ENCODE measurements around the gene EFEMP2. TPM values are rescaled to one million over a fixed set of nuclear protein-coding genes. Genes with fewer than 3 reads are reported as not detected.

The EFEMP2 gene
- total RNA-seq, 1 experiment from 2014 or later: 21.5 TPM

GRCh38 chr11:65860278-65861164, 12.1 kb downstream of the EFEMP2 start, which contains the start of gene MUS81:
MUS81 (plus strand) TSS chr11:65860433; CDS start chr11:65860754, 321 bp downstream.
- H3K4me1 ChIP-seq: no peaks in the 10 kb centered on the region; the same call in 1 of the 2 replicates
- H3K27ac ChIP-seq: peak within 1 kb of the TSS; percentile 74
- H3K4me3 ChIP-seq: peak within 1 kb of the TSS; percentile 96
- peaks cover 31% of the 10 kb centered on the region for H3K36me3 ChIP-seq
- no peaks in the 10 kb centered on the region for H3K9me3 ChIP-seq (replicated peaks)
- H3K27me3 ChIP-seq: no peaks in the 10 kb centered on the region
- DNase-seq: peak; percentile 98

- H3K27ac ChIP-seq: peak overlapping the region; percentile 74
- no peaks in the 10 kb centered on the region for H3K9me3 ChIP-seq (replicated peaks)
- peaks cover 30% of the 10 kb centered on the region for H3K36me3 ChIP-seq
- no peak for DNase-seq
- H3K4me3 ChIP-seq: peak overlapping the region; percentile 96
- no peaks in the 10 kb centered on the region; the same call in 1 of the 2 replicates for H3K4me1 ChIP-seq
- no peaks in the 10 kb centered on the region for H3K27me3 ChIP-seq
Measured at GRCh38 chr11:65859812-65860277, 12.8 kb downstream of the EFEMP2 start.

GRCh38 chr11:65859095-65859811, 13.3 kb downstream of the EFEMP2 start:
- Histone ChIP-seq H3K4me1 (no peaks in the 10 kb centered on the region; the same call in 1 of the 2 replicates), H3K27me3 (no peaks in the 10 kb centered on the region), H3K4me3 (peak overlapping the region; percentile 96), H3K27ac (peak overlapping the region; percentile 74), H3K36me3 (peaks cover 36% of the 10 kb centered on the region), H3K9me3 (replicated peaks) (no peaks in the 10 kb centered on the region)
- DNase-seq: peak; percentile 99

GRCh38 chr11:65858681-65859087, 13.9 kb downstream of the EFEMP2 start:
- Histone ChIP-seq H3K4me1 (no peaks in the 10 kb centered on the region; the same call in 1 of the 2 replicates), H3K27ac (no peak overlapping the region; the same call in 1 of the 2 replicates), H3K4me3 (peak overlapping the region; percentile 96), H3K36me3 (peaks cover 37% of the 10 kb centered on the region), H3K9me3 (replicated peaks) (no peaks in the 10 kb centered on the region), H3K27me3 (no peaks in the 10 kb centered on the region)
- DNase-seq: no peak

GRCh38 chr11:65857853-65858680, 14.5 kb downstream of the EFEMP2 start, which contains the start of gene CFL1:
CFL1 (minus strand) TSS chr11:65858180; CDS start chr11:65858099, 81 bp downstream.
- Histone ChIP-seq H3K27ac (peak within 1 kb of the TSS; percentile 67), H3K4me3 (peak within 1 kb of the TSS; percentile 96), H3K36me3 (peaks cover 41% of the 10 kb centered on the region), H3K4me1 (no peaks in the 10 kb centered on the region; the same call in 1 of the 2 replicates), H3K27me3 (no peaks in the 10 kb centered on the region), H3K9me3 (replicated peaks) (no peaks in the 10 kb centered on the region)
- peak; percentile 98 for DNase-seq

- peak overlapping the region; percentile 96 for H3K4me3 ChIP-seq
- H3K27me3 ChIP-seq: no peaks in the 10 kb centered on the region
- H3K4me1 ChIP-seq: no peaks in the 10 kb centered on the region; the same call in 1 of the 2 replicates
- peak overlapping the region; percentile 67 for H3K27ac ChIP-seq
- H3K36me3 ChIP-seq: peaks cover 46% of the 10 kb centered on the region
- no peaks in the 10 kb centered on the region for H3K9me3 ChIP-seq (replicated peaks)
- DNase-seq: peak; percentile 52 to 55
Measured at GRCh38 chr11:65857500-65857852, 15.1 kb downstream of the EFEMP2 start.

- no peaks in the 10 kb centered on the region for H3K9me3 ChIP-seq (replicated peaks)
- peaks cover 50% of the 10 kb centered on the region for H3K36me3 ChIP-seq
- peak; percentile 72 to 75 for DNase-seq
- H3K27ac ChIP-seq: peak overlapping the region; percentile 67
- no peaks in the 10 kb centered on the region; the same call in 1 of the 2 replicates for H3K4me1 ChIP-seq
- H3K4me3 ChIP-seq: peak overlapping the region; percentile 96
- H3K27me3 ChIP-seq: no peaks in the 10 kb centered on the region
Measured at GRCh38 chr11:65856689-65857499, 15.7 kb downstream of the EFEMP2 start.

GRCh38 chr11:65855927-65856363, 16.7 kb downstream of the EFEMP2 start:
- Histone ChIP-seq H3K36me3 (peaks cover 50% of the 10 kb centered on the region), H3K27ac (no peak overlapping the region), H3K4me3 (no peak overlapping the region), H3K27me3 (no peaks in the 10 kb centered on the region), H3K9me3 (replicated peaks) (no peaks in the 10 kb centered on the region), H3K4me1 (no peaks in the 10 kb centered on the region)
- DNase-seq: no peak

GRCh38 chr11:65854852-65855837, 17.5 kb downstream of the EFEMP2 start:
- Histone ChIP-seq H3K27ac (no peak overlapping the region), H3K27me3 (no peaks in the 10 kb centered on the region), H3K9me3 (replicated peaks) (no peaks in the 10 kb centered on the region), H3K36me3 (peaks cover 50% of the 10 kb centered on the region), H3K4me3 (no peak overlapping the region), H3K4me1 (no peaks in the 10 kb centered on the region)
- DNase-seq: no peak

- DNase-seq: no peak
- H3K27me3 ChIP-seq: no peaks in the 10 kb centered on the region
- H3K4me3 ChIP-seq: no peak overlapping the region
- H3K36me3 ChIP-seq: peaks cover 50% of the 10 kb centered on the region
- no peaks in the 10 kb centered on the region for H3K9me3 ChIP-seq (replicated peaks)
- no peaks in the 10 kb centered on the region for H3K4me1 ChIP-seq
- H3K27ac ChIP-seq: no peak overlapping the region
Measured at GRCh38 chr11:65854161-65854592, 18.4 kb downstream of the EFEMP2 start.

- H3K27me3 ChIP-seq: no peaks in the 10 kb centered on the region
- no peak overlapping the region for H3K4me3 ChIP-seq
- no peak for DNase-seq
- peaks cover 50% of the 10 kb centered on the region for H3K36me3 ChIP-seq
- H3K9me3 ChIP-seq (replicated peaks): no peaks in the 10 kb centered on the region
- H3K4me1 ChIP-seq: no peaks in the 10 kb centered on the region
- no peak overlapping the region for H3K27ac ChIP-seq
Measured at GRCh38 chr11:65853246-65853979, 19.2 kb downstream of the EFEMP2 start.
